H1 (cell line): Measurements from ENCODE around the gene SERGEF. TPM values are rescaled to one million over a fixed set of nuclear protein-coding genes. Genes with fewer than 3 reads are reported as not detected.

Experiments used
- CTCF ChIA-PET: fragments of 300-600 bp; sonication (Branson Sonifier 250); formaldehyde crosslinking; loops from one replicate; lab custom pipeline; 2021; ENCODE audit not compliant: partially characterized antibody; lab: Charles Lee
- POLR2A ChIA-PET: fragments of 300-600 bp; sonication (Branson Sonifier 250); formaldehyde crosslinking; loops from one replicate; lab custom pipeline; 2021; ENCODE audit warnings: inconsistent platforms; ENCODE audit not compliant: partially characterized antibody; lab: Charles Lee
- DNase-seq, 2 experiments: peaks; one replicate each; pipeline versions ENCODE4 v3.0.0 to v3.0.0-alpha.2; 2010 to 2022; ENCODE audit warnings: low spot score in 2 of 2, low read depth in 1 of 2, mixed read lengths in 1 of 2
- FAIRE-seq: peaks from 2 replicates; lab custom pipeline; 2011; peaks lifted over from hg19 to GRCh38; lab: Jason Lieb, UNC
- H2AFZ ChIP-seq: 2 replicates; pipeline ENCODE4 v1.8.1; 2012; ENCODE audit warnings: low read length, inconsistent platforms
- H2AK5ac ChIP-seq: 2 replicates; pipeline ENCODE4 v1.6.1; 2013; ENCODE audit warnings: low read depth, low read length
- H2BK120ac ChIP-seq: replicated peaks from 2 replicates; pipeline ENCODE3; 2013; ENCODE audit warnings: low read depth, low read length, inconsistent platforms
- H2BK12ac ChIP-seq: 2 replicates; pipeline ENCODE4 v1.6.1; 2013; ENCODE audit warnings: low read depth, low read length
- H2BK15ac ChIP-seq: 2 replicates; pipeline ENCODE4 v1.6.1; 2013; ENCODE audit warnings: low read length
- H2BK20ac ChIP-seq: 2 replicates; pipeline ENCODE4 v1.6.1; 2013; ENCODE audit warnings: low read length
- H2BK5ac ChIP-seq: 2 replicates; pipeline ENCODE4 v1.6.1; 2013; ENCODE audit warnings: low read depth, low read length
- H3K14ac ChIP-seq: 2 replicates; pipeline ENCODE4 v1.6.1; 2013; ENCODE audit warnings: inconsistent platforms; ENCODE audit not compliant: insufficient read length
- H3K18ac ChIP-seq: 2 replicates; pipeline ENCODE4 v1.6.1; 2013; ENCODE audit warnings: low read length; ENCODE audit errors: extremely low read depth
- H3K23ac ChIP-seq: 2 replicates; pipeline ENCODE4 v1.6.1; 2013; ENCODE audit warnings: inconsistent platforms; ENCODE audit not compliant: insufficient read length
- H3K23me2 ChIP-seq: 2 replicates; pipeline ENCODE4 v1.6.1; 2013; ENCODE audit warnings: low read depth, low read length
- H3K27ac ChIP-seq: 2 replicates; pipeline ENCODE4 v1.6.1; 2011; ENCODE audit warnings: low read depth, low read length, inconsistent platforms
- H3K27me3 ChIP-seq, 4 experiments: replicated peaks in 1 of 4; 1 replicate in 1 of 4; 2 replicates in 3 of 4; pipeline versions ENCODE4 v1.6.1 to v1.8.1; 2011 to 2013; ENCODE audit warnings: low read length in 3 of 4, mild to moderate bottlenecking in 3 of 4, inconsistent platforms in 2 of 4, mixed read lengths in 2 of 4, moderate library complexity in 1 of 4; ENCODE audit not compliant: control insufficient read depth in 3 of 4, insufficient read depth in 3 of 4; ENCODE audit errors: extremely low read depth in 1 of 4
- H3K36me3 ChIP-seq, 4 experiments: 2 replicates each; pipeline versions ENCODE4 v1.6.1 to v1.8.1; 2011 to 2013; ENCODE audit warnings: mild to moderate bottlenecking in 4 of 4, low read length in 3 of 4, moderate library complexity in 2 of 4, control low read depth in 1 of 4, inconsistent platforms in 1 of 4; ENCODE audit not compliant: insufficient read depth in 4 of 4, control insufficient read depth in 2 of 4
- H3K4ac ChIP-seq: replicated peaks from 2 replicates; pipeline ENCODE3; 2013; ENCODE audit warnings: low read length, low read depth, mixed read lengths, inconsistent platforms; ENCODE audit not compliant: insufficient read length
- H3K4me1 ChIP-seq, 4 experiments: replicated peaks in 1 of 4; 1 replicate in 1 of 4; 2 replicates in 3 of 4; pipeline versions ENCODE4 v1.6.1 to v1.8.1; 2011 to 2013; ENCODE audit warnings: low read length in 3 of 4, inconsistent platforms in 2 of 4, mixed read lengths in 1 of 4; ENCODE audit not compliant: insufficient read depth in 4 of 4, control insufficient read depth in 3 of 4
- H3K4me2 ChIP-seq, 2 experiments: 2 replicates each; pipeline versions ENCODE4 v1.6.1 to v1.8.1; 2011 to 2013; ENCODE audit warnings: low read depth in 2 of 2, low read length in 2 of 2, control low read depth in 1 of 2, inconsistent platforms in 1 of 2, mild to moderate bottlenecking in 1 of 2; ENCODE audit not compliant: insufficient read depth in 1 of 2
- H3K4me3 ChIP-seq, 4 experiments: fragments of 200-600, 300-600 bp in 1 of 4; sonication (generic), shearing (Covaris generic), sonication (Bioruptor Twin) in 1 of 4; 2 replicates each; pipeline versions ENCODE4 v1.5.1 to v1.8.1; 2011 to 2016; ENCODE audit warnings: low read length in 4 of 4, low read depth in 3 of 4, control low read depth in 2 of 4, inconsistent platforms in 2 of 4, mild to moderate bottlenecking in 2 of 4, mixed read lengths in 1 of 4, moderate library complexity in 1 of 4; ENCODE audit not compliant: insufficient read depth in 2 of 4; ENCODE audit errors: extremely low read depth in 1 of 4
- H3K56ac ChIP-seq: replicated peaks from 2 replicates; pipeline ENCODE3; 2013; ENCODE audit warnings: low read depth, mild to moderate bottlenecking, mixed read lengths, low read length, inconsistent platforms; ENCODE audit not compliant: insufficient read length
- H3K79me1 ChIP-seq: 2 replicates; pipeline ENCODE4 v1.6.1; 2013; ENCODE audit warnings: low read depth, low read length, control low read depth
- H3K79me2 ChIP-seq, 2 experiments: 2 replicates each; pipeline versions ENCODE4 v1.6.1 to v1.8.1; 2012 to 2013; ENCODE audit warnings: low read length in 2 of 2, mild to moderate bottlenecking in 2 of 2, inconsistent platforms in 1 of 2; ENCODE audit not compliant: insufficient read depth in 2 of 2, control insufficient read depth in 1 of 2
- H3K9ac ChIP-seq, 4 experiments: replicated peaks in 1 of 4; 1 replicate in 1 of 4; 2 replicates in 3 of 4; pipeline versions ENCODE4 v1.6.1 to v1.8.1; 2011 to 2013; ENCODE audit warnings: low read depth in 3 of 4, low read length in 3 of 4, control low read depth in 2 of 4, mild to moderate bottlenecking in 2 of 4, moderate library complexity in 2 of 4, inconsistent platforms in 1 of 4; ENCODE audit errors: extremely low read depth in 1 of 4
- H3K9me3 ChIP-seq, 2 experiments: 2 replicates each; pipeline versions ENCODE4 v1.6.1 to v1.8.1; 2012 to 2013; ENCODE audit warnings: mild to moderate bottlenecking in 2 of 2, moderate library complexity in 2 of 2, control low read depth in 1 of 2, inconsistent platforms in 1 of 2, low read depth in 1 of 2, low read length in 1 of 2, mixed read lengths in 1 of 2; ENCODE audit not compliant: insufficient read depth in 2 of 2
- H4K20me1 ChIP-seq, 2 experiments: replicated peaks in 1 of 2; 2 replicates each; pipeline versions ENCODE3 to v1.8.1; 2011 to 2013; ENCODE audit warnings: inconsistent platforms in 2 of 2, low read length in 2 of 2, mild to moderate bottlenecking in 1 of 2; ENCODE audit not compliant: insufficient read depth in 2 of 2, control insufficient read depth in 1 of 2
- H4K5ac ChIP-seq: 2 replicates; pipeline ENCODE4 v1.6.1; 2013; ENCODE audit warnings: low read length, low read depth, mixed read lengths, inconsistent platforms; ENCODE audit not compliant: insufficient read length
- H4K8ac ChIP-seq: 2 replicates; pipeline ENCODE4 v1.8.0; 2013; ENCODE audit warnings: mild to moderate bottlenecking, moderate library complexity, low read length, inconsistent platforms; ENCODE audit not compliant: insufficient read depth; ENCODE audit errors: extremely low read depth
- H4K91ac ChIP-seq: replicated peaks from 2 replicates; pipeline ENCODE3; 2013; ENCODE audit warnings: low read length, mixed read lengths, inconsistent platforms; ENCODE audit not compliant: insufficient read length
- CTCF ChIP-seq, 3 experiments: IDR thresholded peaks; 1 replicate in 2 of 3; 2 replicates in 1 of 3; pipeline versions ENCODE4 v1.5.1 to v1.6.1; 2011; ENCODE audit warnings: low read length in 3 of 3, mild to moderate bottlenecking in 3 of 3, inconsistent platforms in 2 of 3, low read depth in 1 of 3, moderate library complexity in 1 of 3; ENCODE audit not compliant: insufficient read depth in 1 of 3; ENCODE audit errors: control extremely low read depth in 1 of 3
- GTF2F1 ChIP-seq: IDR thresholded peaks from 2 replicates; pipeline ENCODE4 v1.6.1; 2012; ENCODE audit warnings: low read depth, low read length, improper control_type of control experiment, borderline replicate concordance
- JUND ChIP-seq: IDR thresholded peaks from 2 replicates; pipeline ENCODE4 v1.6.1; 2011; ENCODE audit warnings: mild to moderate bottlenecking, improper control_type of control experiment, low read length
- MAX ChIP-seq: IDR thresholded peaks from 2 replicates; pipeline ENCODE4 v1.6.1; 2012; ENCODE audit warnings: inconsistent platforms
- NANOG ChIP-seq: IDR thresholded peaks from 2 replicates; pipeline ENCODE4 v1.6.1; 2011; ENCODE audit warnings: low read length, low read depth, mild to moderate bottlenecking, inconsistent platforms; ENCODE audit not compliant: insufficient read depth, poor library complexity, severe bottlenecking
- PHF8 ChIP-seq: fragments of 200-600 bp; sonication (generic); conservative IDR thresholded peaks from 2 replicates; pipeline ENCODE4 v1.7.1; 2012; ENCODE audit warnings: low read depth, mild to moderate bottlenecking, inconsistent platforms, low read length, moderate library complexity
- POLR2A ChIP-seq, 2 experiments: IDR thresholded peaks; 1 replicate in 1 of 2; 2 replicates in 1 of 2; pipeline ENCODE4 v1.6.1; 2011; ENCODE audit warnings: low read depth in 2 of 2, low read length in 2 of 2, mild to moderate bottlenecking in 2 of 2; ENCODE audit errors: control extremely low read depth in 1 of 2
- RAD21 ChIP-seq, 2 experiments: IDR thresholded peaks in 1 of 2; conservative IDR thresholded peaks in 1 of 2; 2 replicates each; pipeline ENCODE4 v1.6.1; 2011; ENCODE audit warnings: low read depth in 2 of 2, low read length in 2 of 2, improper control_type of control experiment in 1 of 2, inconsistent platforms in 1 of 2, mild to moderate bottlenecking in 1 of 2, moderate library complexity in 1 of 2
- WGBS, 2 experiments: shearing (Covaris generic) in 1 of 2; methylation state at CpG; one replicate each; pipeline versions ENCODE4 v1.1.6 to v1.1.7; 2013 to 2015; ENCODE audit warnings: low lambda C conversion rate in 2 of 2, mixed read lengths in 2 of 2, inconsistent platforms in 1 of 2, low coverage in 1 of 2, missing lambda C conversion rate in 1 of 2; ENCODE audit not compliant: insufficient replicate concordance in 2 of 2, insufficient coverage in 1 of 2, insufficient read length in 1 of 2; ENCODE audit errors: extremely low coverage in 1 of 2, missing lambda C conversion rate in 1 of 2; 5-methylcytosine and 5-hydroxymethylcytosine counted together
- polyA plus RNA-seq, 7 experiments: library from polyadenylated mRNA; depleted of rRNA in 3 of 7; stranded (reverse) in 5 of 7; unstranded in 2 of 7; fragments of >200 nt in 5 of 7; fragments of 200-250 nt in 2 of 7; gene quantifications; 1 replicate in 5 of 7; 2 replicates in 1 of 7; 4 replicates in 1 of 7; pipeline versions ENCODE4 v1.2.1 to v1.2.3, GENCODE V29; 2011 to 2013; ENCODE audit warnings: missing spikeins in 2 of 7, mixed read lengths in 2 of 7
- total RNA-seq: library from RNA; stranded (reverse); fragmentation: NEBNext Ultra II Directional; extraction: Animal tissue kit (Norgen Biotek cat#: 25700); gene quantifications from 2 replicates; pipeline ENCODE4 v1.2.1, GENCODE V29; 2021

SERGEF gene
- total and polyA plus RNA-seq, 2 of the 8 experiments (the other 6 are each of a cell fraction or from before 2014, with no cell fraction given): 16.6 to 28.8 TPM

- Histone ChIP-seq H4K91ac (no peak overlapping the region), H2BK15ac (no peak overlapping the region), H3K4me2 (no peak overlapping the region), H4K5ac (no peak overlapping the region), H3K79me2 (no peaks in the 10 kb centered on the region), H2BK20ac (no peak overlapping the region), H3K23ac (no peak overlapping the region), H2AK5ac (no peak overlapping the region), H3K4me1 (peaks cover 0 to 2% (median 0%) of the 10 kb centered on the region in 4 experiments; a peak in 1 of 7 replicates), H2BK12ac (no peak overlapping the region), H3K4ac (no peak overlapping the region), H3K14ac (no peak overlapping the region), H2BK120ac (no peak overlapping the region), H3K56ac (no peak overlapping the region), H4K8ac (no peak overlapping the region), H2BK5ac (no peak overlapping the region), H3K4me3 (no peak overlapping the region), H2AFZ (no peak overlapping the region), H3K9me3 (no peaks in the 10 kb centered on the region), H3K18ac (no peak overlapping the region), H3K23me2 (no peaks in the 10 kb centered on the region), H3K27ac (no peak overlapping the region), H3K9ac (no peak overlapping the region), H3K36me3 (no peaks in the 10 kb centered on the region), H4K20me1 (no peaks in the 10 kb centered on the region), H3K79me1 (no peaks in the 10 kb centered on the region), H3K27me3 (no peaks in the 10 kb centered on the region)
- DNase-seq (no peak), FAIRE-seq (no peak)
- ChIA-PET CTCF (interaction anchor here (0.5 to 3.2 kb wide), 20 partner anchors 12 to 192 kb away, joined by 3 to 14 read pairs (median 4); no protein-coding TSS in a partner anchor), POLR2A (interaction anchor here (1.1 kb wide), 1 partner anchor 14 kb away, joined by 3 read pairs; no protein-coding TSS in a partner anchor)
- 90% methylated on average over 14 of the region's 14 CpGs; no CpG with 5 or more reads in 1 of the 2 experiments for whole genome bisulfite sequencing, 2 experiments
- TF ChIP-seq POLR2A (IDR thresholded peaks at IDR 0.05; ENCODE audit: control extremely low read depth in 1 of 2, low read depth in 2 of 2, low read length in 2 of 2) (no peak), MAX (no peak), JUND (no peak), RAD21 (IDR thresholded peaks at IDR 0.05 in 1 of 2, conservative IDR thresholded peaks at IDR 0.05 in 1 of 2; ENCODE audit: low read depth in 2 of 2, low read length in 2 of 2) (peak in 1 of 2 experiments; percentile 12; a peak in 3 of 4 replicates), PHF8 (no peak), CTCF (IDR thresholded peaks at IDR 0.05; ENCODE audit: control extremely low read depth in 1 of 3, insufficient read depth in 1 of 3, low read depth in 1 of 3, low read length in 3 of 3) (0 out of 4 replicates have a peak, but pooled peaks of 1 of the 3 experiments have one; percentile 11), NANOG (no peak), GTF2F1 (no peak)
Observed at GRCh38 chr11:17786824-17787525, 225.9 kb downstream of the SERGEF start.
